ENCODE data around the gene COL19A1.
"Not testable (repeated sequence)": the region's sequence is repeated elsewhere in the genome, so short reads cannot be mapped to it uniquely, and the experiment has no call there.

The COL19A1 gene

GRCh38 chr6:69866351-69866769, at the start of gene COL19A1:
Gene COL19A1 (plus strand): TSS chr6:69866556. CDS start chr6:69879568, 13,012 bp downstream.
- peak within 1 kb of the TSS; percentile 54 for H3K4me3 ChIP-seq (ENCODE audit: insufficient read length, low read depth)
- peak within 1 kb of the TSS; percentile 74 for H3K9ac ChIP-seq (ENCODE audit: insufficient read length, low read depth)
- no peaks in the 10 kb centered on the region for H3K36me3 ChIP-seq (ENCODE audit: insufficient read depth, insufficient read length, low read length)
- peaks cover 37% of the 10 kb centered on the region for H3K27me3 ChIP-seq (ENCODE audit: insufficient read depth, insufficient read length)
- H3K9me3 ChIP-seq (ENCODE audit: insufficient read depth, low read length), result no peaks in the 10 kb centered on the region
- no peaks in the 10 kb centered on the region for H3K4me1 ChIP-seq (ENCODE audit: insufficient read depth, insufficient read length)
- peak; percentile 3 for DNase-seq (ENCODE audit: low read depth, low spot score)
- TF ChIP-seq SUZ12 (IDR thresholded peaks at IDR 0.05; ENCODE audit: extremely low read depth, insufficient read depth, insufficient read length), result no peak
- no peak for TF ChIP-seq YY1 (IDR thresholded peaks at IDR 0.05; ENCODE audit: insufficient read depth, insufficient read length)

- Histone ChIP-seq H3K9ac (ENCODE audit: insufficient read length, low read depth) (no peak overlapping the region), H3K36me3 (ENCODE audit: insufficient read depth, insufficient read length, low read length) (no peaks in the 10 kb centered on the region), H3K9me3 (ENCODE audit: insufficient read depth, low read length) (no peaks in the 10 kb centered on the region), H3K4me3 (ENCODE audit: insufficient read length, low read depth) (no peak overlapping the region), H3K27me3 (ENCODE audit: insufficient read depth, insufficient read length) (no peaks in the 10 kb centered on the region), H3K4me1 (ENCODE audit: insufficient read depth, insufficient read length) (no peaks in the 10 kb centered on the region)
- TF ChIP-seq YY1 (IDR thresholded peaks at IDR 0.05; ENCODE audit: insufficient read depth, insufficient read length) (no peak), SUZ12 (IDR thresholded peaks at IDR 0.05; ENCODE audit: extremely low read depth, insufficient read depth, insufficient read length) (no peak), ZNF274 (IDR thresholded peaks at IDR 0.05; ENCODE audit: low read depth, low read length) (no peak)
- no peak for DNase-seq (ENCODE audit: low read depth, low spot score)
Measured at GRCh38 chr6:69816569-69816968, 49.8 kb upstream of the COL19A1 start.

GRCh38 chr6:69817358-69817757, 49.0 kb upstream of the COL19A1 start:
- no peak for TF ChIP-seq ZNF274 (IDR thresholded peaks at IDR 0.05; ENCODE audit: low read depth, low read length)
- no peak for TF ChIP-seq YY1 (IDR thresholded peaks at IDR 0.05; ENCODE audit: insufficient read depth, insufficient read length)
- no peak for TF ChIP-seq SUZ12 (IDR thresholded peaks at IDR 0.05; ENCODE audit: extremely low read depth, insufficient read depth, insufficient read length)
- H3K9me3 ChIP-seq (ENCODE audit: insufficient read depth, low read length), result no peaks in the 10 kb centered on the region
- H3K36me3 ChIP-seq (ENCODE audit: insufficient read depth, insufficient read length, low read length), result no peaks in the 10 kb centered on the region
- no peaks in the 10 kb centered on the region for H3K4me1 ChIP-seq (ENCODE audit: insufficient read depth, insufficient read length)
- DNase-seq (ENCODE audit: low read depth, low spot score), result no peak
- no peaks in the 10 kb centered on the region for H3K27me3 ChIP-seq (ENCODE audit: insufficient read depth, insufficient read length)
- no peak overlapping the region for H3K4me3 ChIP-seq (ENCODE audit: insufficient read length, low read depth)
- H3K9ac ChIP-seq (ENCODE audit: insufficient read length, low read depth), result no peak overlapping the region

GRCh38 chr6:69818223-69818930, 48.0 kb upstream of the COL19A1 start:
- Histone ChIP-seq H3K9ac (ENCODE audit: insufficient read length, low read depth) (no peak overlapping the region), H3K27me3 (ENCODE audit: insufficient read depth, insufficient read length) (no peaks in the 10 kb centered on the region), H3K4me3 (ENCODE audit: insufficient read length, low read depth) (no peak overlapping the region), H3K4me1 (ENCODE audit: insufficient read depth, insufficient read length) (no peaks in the 10 kb centered on the region), H3K36me3 (ENCODE audit: insufficient read depth, insufficient read length, low read length) (no peaks in the 10 kb centered on the region), H3K9me3 (ENCODE audit: insufficient read depth, low read length) (no peaks in the 10 kb centered on the region)
- no peak for TF ChIP-seq YY1 (IDR thresholded peaks at IDR 0.05; ENCODE audit: insufficient read depth, insufficient read length)
- TF ChIP-seq SUZ12 (IDR thresholded peaks at IDR 0.05; ENCODE audit: extremely low read depth, insufficient read depth, insufficient read length), result no peak
- TF ChIP-seq ZNF274 (IDR thresholded peaks at IDR 0.05; ENCODE audit: low read depth, low read length), result no peak
- no peak for DNase-seq (ENCODE audit: low read depth, low spot score)

- H3K36me3 ChIP-seq (ENCODE audit: insufficient read depth, insufficient read length, low read length), result no peaks in the 10 kb centered on the region
- TF ChIP-seq ZNF274 (IDR thresholded peaks at IDR 0.05; ENCODE audit: low read depth, low read length) (no peak), SUZ12 (IDR thresholded peaks at IDR 0.05; ENCODE audit: extremely low read depth, insufficient read depth, insufficient read length) (no peak), YY1 (IDR thresholded peaks at IDR 0.05; ENCODE audit: insufficient read depth, insufficient read length) (no peak)
- no peaks in the 10 kb centered on the region for H3K9me3 ChIP-seq (ENCODE audit: insufficient read depth, low read length)
- DNase-seq (ENCODE audit: low read depth, low spot score), result no peak
- H3K9ac ChIP-seq (ENCODE audit: insufficient read length, low read depth), result no peak overlapping the region
- H3K27me3 ChIP-seq (ENCODE audit: insufficient read depth, insufficient read length), result no peaks in the 10 kb centered on the region
- no peaks in the 10 kb centered on the region for H3K4me1 ChIP-seq (ENCODE audit: insufficient read depth, insufficient read length)
- H3K4me3 ChIP-seq (ENCODE audit: insufficient read length, low read depth), result no peak overlapping the region
Measured at GRCh38 chr6:69819138-69819537, 47.2 kb upstream of the COL19A1 start.

GRCh38 chr6:69820018-69820417, 46.3 kb upstream of the COL19A1 start:
- Histone ChIP-seq H3K4me1 (ENCODE audit: insufficient read depth, insufficient read length) (no peaks in the 10 kb centered on the region), H3K9ac (ENCODE audit: insufficient read length, low read depth) (no peak overlapping the region), H3K4me3 (ENCODE audit: insufficient read length, low read depth) (no peak overlapping the region), H3K27me3 (ENCODE audit: insufficient read depth, insufficient read length) (no peaks in the 10 kb centered on the region), H3K36me3 (ENCODE audit: insufficient read depth, insufficient read length, low read length) (no peaks in the 10 kb centered on the region), H3K9me3 (ENCODE audit: insufficient read depth, low read length) (no peaks in the 10 kb centered on the region)
- TF ChIP-seq YY1 (IDR thresholded peaks at IDR 0.05; ENCODE audit: insufficient read depth, insufficient read length) (no peak), ZNF274 (IDR thresholded peaks at IDR 0.05; ENCODE audit: low read depth, low read length) (no peak), SUZ12 (IDR thresholded peaks at IDR 0.05; ENCODE audit: extremely low read depth, insufficient read depth, insufficient read length) (no peak)
- DNase-seq (ENCODE audit: low read depth, low spot score), result no peak

GRCh38 chr6:69820438-69820837, 45.9 kb upstream of the COL19A1 start:
- no peak for TF ChIP-seq ZNF274 (IDR thresholded peaks at IDR 0.05; ENCODE audit: low read depth, low read length)
- no peak for TF ChIP-seq YY1 (IDR thresholded peaks at IDR 0.05; ENCODE audit: insufficient read depth, insufficient read length)
- TF ChIP-seq SUZ12 (IDR thresholded peaks at IDR 0.05; ENCODE audit: extremely low read depth, insufficient read depth, insufficient read length), result no peak
- no peak for DNase-seq (ENCODE audit: low read depth, low spot score)
- Histone ChIP-seq H3K27me3 (ENCODE audit: insufficient read depth, insufficient read length) (no peaks in the 10 kb centered on the region), H3K36me3 (ENCODE audit: insufficient read depth, insufficient read length, low read length) (no peaks in the 10 kb centered on the region), H3K4me3 (ENCODE audit: insufficient read length, low read depth) (no peak overlapping the region), H3K4me1 (ENCODE audit: insufficient read depth, insufficient read length) (no peaks in the 10 kb centered on the region), H3K9me3 (ENCODE audit: insufficient read depth, low read length) (no peaks in the 10 kb centered on the region), H3K9ac (ENCODE audit: insufficient read length, low read depth) (no peak overlapping the region)

GRCh38 chr6:69824355-69824754, 42.0 kb upstream of the COL19A1 start:
- not testable (repeated sequence) for H3K4me3 ChIP-seq (ENCODE audit: insufficient read length, low read depth); H3K9me3 ChIP-seq (ENCODE audit: insufficient read depth, low read length); DNase-seq (ENCODE audit: low read depth, low spot score); H3K27me3 ChIP-seq (ENCODE audit: insufficient read depth, insufficient read length); H3K9ac ChIP-seq (ENCODE audit: insufficient read length, low read depth); H3K4me1 ChIP-seq (ENCODE audit: insufficient read depth, insufficient read length); H3K36me3 ChIP-seq (ENCODE audit: insufficient read depth, insufficient read length, low read length)

All from NT2/D1 (cell line).